IPS-NIHi7 (cell line): ENCODE measurements around the gene PPP1R3D.
"Not testable (repeated sequence)": the region's sequence is repeated elsewhere in the genome, so short reads cannot be mapped to it uniquely, and the experiment has no call there.

Source experiments
- DNase-seq: peaks from one replicate; pipeline ENCODE4 v3.0.0; 2012; ENCODE audit warnings: mixed read lengths; ENCODE audit errors: extremely low spot score

PPP1R3D gene

DNA sequence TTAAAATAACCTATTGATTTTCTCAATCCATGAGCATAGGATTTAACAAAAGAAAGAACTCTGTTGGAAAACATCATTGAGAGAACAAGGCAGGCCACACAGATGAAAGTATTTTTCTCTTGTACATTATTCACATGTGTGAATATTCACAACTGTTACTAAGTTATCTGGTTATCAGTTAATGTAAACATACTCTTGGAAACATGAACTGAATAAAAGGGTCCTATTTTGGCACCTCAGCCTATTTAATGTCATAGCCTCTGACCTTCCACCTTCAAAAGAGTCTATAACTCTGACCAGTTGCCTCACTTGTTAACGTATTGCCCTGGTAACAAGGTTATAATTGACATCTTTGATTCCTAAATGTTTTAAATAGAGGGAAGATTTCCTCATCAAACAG is 14.7 kb downstream of the PPP1R3D start:
- no peak for DNase-seq

DNA sequence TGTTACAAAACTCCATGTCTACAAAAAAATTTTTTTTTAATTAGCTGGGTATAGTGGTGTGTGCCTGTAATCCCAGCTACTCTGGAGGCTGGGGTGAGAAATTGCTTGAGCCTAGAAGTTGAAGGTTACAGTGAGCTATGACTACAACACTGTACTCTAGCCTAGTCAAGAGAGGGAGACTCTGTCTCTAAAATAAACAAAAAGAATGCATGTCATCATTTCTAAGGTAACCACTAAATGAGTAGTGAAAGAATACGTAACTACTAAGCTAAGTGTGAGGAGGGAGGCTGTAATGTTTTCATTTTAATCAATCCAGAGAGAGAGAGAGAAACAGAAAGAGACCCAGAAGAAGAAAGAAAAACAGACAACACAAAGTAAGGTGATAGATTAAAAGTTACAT is 16.6 kb downstream of the PPP1R3D start:
- no peak for DNase-seq

- no peak for DNase-seq
Observed at GRCh38 chr20:59920944-59921343, 19.2 kb downstream of the PPP1R3D start.

- no peak for DNase-seq
Observed at GRCh38 chr20:59912609-59913008, 27.5 kb downstream of the PPP1R3D start.

- DNase-seq, result no peak
Observed at GRCh38 chr20:59911041-59911440, 29.1 kb downstream of the PPP1R3D start.

- no peak for DNase-seq
Observed at GRCh38 chr20:59908855-59909254, 31.2 kb downstream of the PPP1R3D start.

GRCh38 chr20:59903621-59904020 is 36.5 kb downstream of the PPP1R3D start:
- DNase-seq, result no peak

- no peak for DNase-seq
Observed at GRCh38 chr20:59902470-59902869, 37.6 kb downstream of the PPP1R3D start.

DNA sequence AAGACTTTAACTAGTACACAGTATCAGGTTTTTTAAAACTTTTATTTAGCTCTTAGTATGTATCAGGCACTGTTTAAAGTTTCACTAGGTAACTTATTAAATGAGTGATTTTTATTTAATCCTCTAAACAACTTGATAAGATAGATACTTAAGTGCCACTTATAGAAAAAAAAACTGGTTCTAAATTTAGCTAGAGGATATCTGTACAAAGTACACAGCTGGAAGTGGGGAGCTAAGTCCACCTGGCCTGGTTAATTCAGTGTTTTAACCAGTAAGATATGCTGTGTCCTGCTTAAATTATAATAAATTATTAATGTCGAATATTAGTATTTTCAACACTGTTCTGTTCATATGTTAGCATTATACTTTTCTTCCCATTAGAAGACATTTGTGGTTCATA is 44.2 kb downstream of the PPP1R3D start:
- no peak for DNase-seq

DNA sequence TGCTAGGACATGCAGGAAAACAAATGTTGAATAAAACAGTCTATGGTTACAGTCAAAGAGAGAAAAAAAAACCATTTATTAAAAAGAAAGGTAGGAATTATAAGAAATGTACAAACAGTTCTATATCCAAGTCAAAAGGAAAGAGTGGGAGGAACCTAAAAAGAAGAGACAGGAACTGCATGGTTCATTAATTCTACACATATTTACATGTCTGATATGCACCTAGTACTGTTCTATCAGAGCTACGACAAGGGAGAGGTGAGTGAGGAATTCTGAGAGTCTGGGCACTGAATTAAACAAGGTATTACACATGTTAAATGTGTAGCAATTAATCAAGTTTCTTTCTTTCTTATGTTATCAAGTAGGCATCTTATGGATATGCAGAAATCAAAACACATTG is 48.5 kb downstream of the PPP1R3D start:
- no peak for DNase-seq

- DNase-seq, result not testable (repeated sequence)
Observed at GRCh38 chr20:59890035-59890434, 50.1 kb downstream of the PPP1R3D start.

DNA sequence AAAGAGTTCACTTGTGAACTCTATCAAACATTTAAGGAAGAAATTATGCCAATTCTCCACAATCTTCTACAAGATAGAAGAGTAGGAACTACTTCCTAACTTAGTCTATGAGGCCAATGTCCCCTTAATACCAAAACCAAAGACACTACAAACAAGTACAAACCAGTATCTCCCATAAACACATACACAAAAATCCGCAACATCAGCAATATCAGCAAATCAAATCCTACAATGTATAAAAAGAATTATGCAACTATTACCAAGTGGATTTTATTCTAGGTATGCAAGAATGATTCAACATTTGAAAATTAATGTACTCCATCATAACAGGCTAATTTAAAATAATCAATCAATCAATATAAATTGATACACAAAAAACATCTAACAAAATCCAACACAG is 52.1 kb downstream of the PPP1R3D start:
- no peak for DNase-seq
